A172 (cell line): ENCODE measurements around the gene FZR1. TPM values are rescaled to one million over a fixed set of nuclear protein-coding genes. Genes with fewer than 3 reads are reported as not detected.
"Not testable (repeated sequence)": the region's sequence is repeated elsewhere in the genome, so short reads cannot be mapped to it uniquely, and the experiment has no call there.

Experiments used
- DNase-seq: peaks from one replicate; pipeline ENCODE4 v3.0.0-alpha.2; 2015; ENCODE audit warnings: low spot score
- total RNA-seq: library from RNA; depleted of rRNA; stranded (reverse); fragments of >200 nt; shearing (Covaris generic); gene quantifications from 2 replicates; pipeline ENCODE4 v1.2.3, GENCODE V29; 2014; rRNA removed

The FZR1 gene
- total RNA-seq, 1 experiment from 2014 or later, result 46.2 TPM

- no peak for DNase-seq
These were observed 67.2 kb downstream of the FZR1 start for GRCh38 chr19:3573162-3573857.

DNA sequence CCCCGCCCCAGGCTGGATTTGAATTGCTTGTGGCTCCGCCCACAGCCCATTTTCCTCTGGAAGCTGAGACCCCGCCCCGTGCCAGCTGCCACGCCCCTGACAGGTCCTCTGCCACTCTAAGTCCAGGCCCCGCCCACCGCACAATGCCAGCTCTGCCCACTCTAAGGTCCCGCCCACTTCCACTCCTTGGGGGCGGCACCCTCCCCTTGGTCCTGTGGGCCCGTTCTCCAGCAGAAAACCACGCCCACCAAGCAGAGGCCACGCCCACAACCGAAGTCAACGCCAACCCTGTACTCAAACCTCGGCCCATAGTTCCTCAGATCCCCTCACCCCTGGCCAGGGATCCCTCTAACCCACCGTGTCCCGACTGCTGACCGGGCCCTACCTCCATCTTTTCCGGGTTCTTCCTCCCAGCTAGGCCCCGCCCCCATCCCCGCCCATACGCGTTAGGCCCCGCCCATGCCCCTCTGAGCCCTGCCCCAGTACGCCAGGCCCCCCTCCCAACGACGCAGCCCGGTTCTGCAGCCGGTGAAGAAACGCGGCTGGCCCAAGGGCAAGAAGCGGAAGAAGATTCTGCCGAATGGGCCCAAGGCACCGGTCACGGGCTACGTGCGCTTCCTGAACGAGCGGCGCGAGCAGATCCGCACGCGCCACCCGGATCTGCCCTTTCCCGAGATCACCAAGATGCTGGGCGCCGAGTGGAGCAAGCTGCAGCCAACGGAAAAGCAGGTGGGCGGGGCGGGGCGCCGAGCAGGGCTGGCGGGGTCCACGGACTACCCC lies 67.9 kb downstream of the FZR1 start:
- DNase-seq, result peak; percentile 96

GRCh38 chr19:3575260-3575741 lies 69.2 kb downstream of the FZR1 start:
- no peak for DNase-seq

- DNase-seq, result no peak
These were observed 70.0 kb downstream of the FZR1 start for GRCh38 chr19:3575949-3576673.

GRCh38 chr19:3576696-3577443 lies 70.8 kb downstream of the FZR1 start:
- no peak for DNase-seq

GRCh38 chr19:3577723-3578344 lies 71.7 kb downstream of the FZR1 start:
- DNase-seq, result no peak

DNA sequence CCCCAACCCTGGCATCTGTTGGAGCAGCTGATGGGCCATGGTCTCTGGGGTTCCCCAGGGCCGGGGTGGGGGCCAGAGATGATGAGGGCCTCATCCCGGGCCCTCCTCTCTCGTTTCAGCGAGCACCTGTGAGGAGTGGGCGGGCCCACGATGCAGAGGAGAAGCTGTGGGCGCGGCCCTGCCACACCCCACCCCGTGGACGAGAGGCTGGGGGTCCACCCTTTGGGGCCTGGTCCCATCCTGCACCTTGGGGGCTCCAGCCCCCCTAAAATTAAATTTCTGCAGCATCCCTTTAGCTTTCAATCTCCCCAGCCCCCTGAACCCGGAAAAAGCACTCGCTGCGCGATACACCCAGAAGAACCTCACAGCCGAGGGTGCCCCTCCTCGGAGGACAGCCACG lies 72.3 kb downstream of the FZR1 start:
- DNase-seq, result no peak

GRCh38 chr19:3580156-3580934 lies 74.2 kb downstream of the FZR1 start:
- peak; percentile 96 for DNase-seq

DNA sequence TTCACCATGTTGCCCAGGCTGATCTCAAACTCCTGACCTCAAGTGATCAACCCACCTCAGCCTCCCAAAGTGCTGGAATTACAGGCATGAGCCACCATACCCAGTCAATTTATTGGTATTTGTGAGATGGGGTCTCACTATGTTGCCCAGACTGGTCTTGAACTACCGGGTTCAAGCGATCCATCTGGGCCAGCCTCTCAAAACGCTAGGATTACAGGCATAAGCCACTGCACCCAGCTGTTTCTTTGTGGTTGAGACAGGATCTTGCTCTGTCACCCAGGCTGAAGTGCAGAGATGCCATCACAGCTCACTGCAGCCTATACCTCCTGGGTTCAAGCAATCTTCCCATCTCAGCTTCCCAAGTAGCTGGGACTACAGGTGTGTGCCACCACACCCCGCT lies 75.7 kb downstream of the FZR1 start:
- not testable (repeated sequence) for DNase-seq

GRCh38 chr19:3584036-3584802 lies 78.1 kb downstream of the FZR1 start:
- DNase-seq, result not testable (repeated sequence)

GRCh38 chr19:3585301-3586126 lies 79.4 kb downstream of the FZR1 start, which contains the start of gene GIPC3:
Gene GIPC3, plus strand, starts transcription at chr19:3585478. Its CDS starts 120 bp downstream, at chr19:3585598.
- DNase-seq, result no peak

GRCh38 chr19:3586127-3586626 lies 80.1 kb downstream of the FZR1 start:
- no peak for DNase-seq

- DNase-seq, result no peak
These were observed 80.7 kb downstream of the FZR1 start for GRCh38 chr19:3586707-3587346.

Other genes with a start within 250 kb of the FZR1 start
- gene NFIC, start 139.7 kb upstream of the FZR1 start, total RNA-seq, result 26.2 and 32.5 TPM in 2 replicates
- gene SMIM24, start 25.8 kb upstream of the FZR1 start, total RNA-seq, result not detected in 2 replicates
- gene SMIM44, start 22.9 kb upstream of the FZR1 start, total RNA-seq, result not detected in 2 replicates
- gene DOHH, start 5.6 kb upstream of the FZR1 start, total RNA-seq, result 18.0 and 27.3 TPM in 2 replicates
- gene TEKTIP1, start 32.9 kb downstream of the FZR1 start, total RNA-seq, result not detected in 2 replicates
- gene MFSD12, start 51.3 kb downstream of the FZR1 start, total RNA-seq, result 152 and 169 TPM in 2 replicates
- 224 and 260 TPM in 2 replicates for gene HMG20B, start 66.6 kb downstream of the FZR1 start, total RNA-seq
- 0.07 TPM in 1 of 2 replicates, not detected in the other for gene GIPC3, start 79.2 kb downstream of the FZR1 start, total RNA-seq
- 3.4 and 7.4 TPM in 2 replicates for gene TBXA2R, start 100.6 kb downstream of the FZR1 start, total RNA-seq
- gene CACTIN, start 120.5 kb downstream of the FZR1 start, total RNA-seq, result 23.0 and 34.6 TPM in 2 replicates
- gene PIP5K1C, start 194.2 kb downstream of the FZR1 start, total RNA-seq, result 18.8 and 21.4 TPM in 2 replicates
- 0.93 and 0.98 TPM in 2 replicates for gene TJP3, start 202.1 kb downstream of the FZR1 start, total RNA-seq